Astrocyte (in vitro differentiated cells and primary cell): ENCODE measurements around the gene L3MBTL1.

ENCODE experiments used
- CTCF ChIP-seq: IDR thresholded peaks from 2 replicates; pipeline ENCODE4 v1.5.1; 2011; ENCODE audit warnings: low read depth, mild to moderate bottlenecking, inconsistent platforms, low read length, moderate library complexity; ENCODE audit not compliant: insufficient read depth
- EZH2 ChIP-seq: IDR thresholded peaks from 2 replicates; pipeline ENCODE4 v1.6.1; 2012; ENCODE audit warnings: mild to moderate bottlenecking, low read length, inconsistent platforms; ENCODE audit not compliant: insufficient read depth

DNA sequence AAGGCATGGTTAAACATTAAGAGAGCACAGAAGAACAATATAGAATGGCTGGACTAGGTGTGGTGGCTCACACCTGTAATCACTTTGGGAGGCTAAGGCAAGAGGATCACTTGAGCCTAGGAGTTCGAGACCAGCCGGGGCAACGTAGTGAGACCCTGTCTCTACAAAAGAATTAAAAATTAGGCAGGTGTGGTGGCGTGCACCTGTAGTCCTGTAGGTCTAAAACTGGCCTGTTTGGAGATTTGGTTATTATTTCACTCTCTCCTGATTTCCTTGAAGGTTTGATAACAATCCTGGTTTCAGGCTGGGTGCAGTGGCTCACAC, 34.2 kb upstream of the L3MBTL1 start:
- no peak for TF ChIP-seq CTCF
- no peak for TF ChIP-seq EZH2
